Thymus (tissue), 14 donors: ENCODE data around the gene TRIM59. TPM values are rescaled to one million over a fixed set of nuclear protein-coding genes. Genes with fewer than 3 reads are reported as not detected.

Experiments used
- DNase-seq, 9 donors: peaks; one replicate each; pipeline ENCODE4 v3.0.0-alpha.2; 2013; ENCODE audit warnings: low spot score in 9 of 9, low read depth in 6 of 9, missing footprints in 1 of 9
- H3K27ac ChIP-seq, 2 donors: one replicate each; pipeline ENCODE4 v1.5.1; 2013; ENCODE audit warnings: control low read depth in 1 of 2, low read depth in 1 of 2, low read length in 1 of 2, mild to moderate bottlenecking in 1 of 2, moderate library complexity in 1 of 2
- H3K27me3 ChIP-seq, 2 donors: one replicate each; pipeline ENCODE4 v1.5.1; 2013; ENCODE audit warnings: low read length in 1 of 2; ENCODE audit not compliant: control insufficient read depth in 2 of 2, insufficient read depth in 1 of 2
- H3K36me3 ChIP-seq, 2 donors: one replicate each; pipeline ENCODE4 v1.5.1; 2013; ENCODE audit warnings: low read length in 1 of 2, mild to moderate bottlenecking in 1 of 2, moderate library complexity in 1 of 2; ENCODE audit not compliant: control insufficient read depth in 2 of 2, insufficient read depth in 2 of 2
- H3K4me1 ChIP-seq, 2 donors: one replicate each; pipeline ENCODE4 v1.5.1; 2013; ENCODE audit warnings: low read length in 2 of 2; ENCODE audit not compliant: control insufficient read depth in 2 of 2, insufficient read depth in 2 of 2
- H3K4me3 ChIP-seq, 2 donors: one replicate each; pipeline ENCODE4 v1.5.1; 2013; ENCODE audit warnings: low read length in 2 of 2, control low read depth in 1 of 2, mild to moderate bottlenecking in 1 of 2
- H3K9me3 ChIP-seq, 2 donors: one replicate each; pipeline ENCODE4 v1.5.1; 2013; ENCODE audit warnings: low read length in 1 of 2, mild to moderate bottlenecking in 1 of 2; ENCODE audit not compliant: control insufficient read depth in 2 of 2, insufficient read depth in 1 of 2
- WGBS: extraction: QIAGEN DNeasy Blood & Tissue Kit; methylation state at CpG from one replicate; pipeline ENCODE4 v1.1.7; 2013; 5-methylcytosine and 5-hydroxymethylcytosine counted together
- long read RNA-seq, 10 donors: transcript quantifications; one replicate each; lab custom pipeline, GENCODE V29; 2026
- polyA plus RNA-seq: library from polyadenylated mRNA; stranded (reverse); fragments of 200-250 nt; gene quantifications from one replicate; pipeline ENCODE4 v1.2.3, GENCODE V29; 2013
- total RNA-seq: library from RNA; stranded (reverse); fragments of 120-200 nt; gene quantifications from one replicate; pipeline ENCODE4 v1.2.4, GENCODE V29; 2013
- donor health status: healthy.

The TRIM59 gene, protein sequence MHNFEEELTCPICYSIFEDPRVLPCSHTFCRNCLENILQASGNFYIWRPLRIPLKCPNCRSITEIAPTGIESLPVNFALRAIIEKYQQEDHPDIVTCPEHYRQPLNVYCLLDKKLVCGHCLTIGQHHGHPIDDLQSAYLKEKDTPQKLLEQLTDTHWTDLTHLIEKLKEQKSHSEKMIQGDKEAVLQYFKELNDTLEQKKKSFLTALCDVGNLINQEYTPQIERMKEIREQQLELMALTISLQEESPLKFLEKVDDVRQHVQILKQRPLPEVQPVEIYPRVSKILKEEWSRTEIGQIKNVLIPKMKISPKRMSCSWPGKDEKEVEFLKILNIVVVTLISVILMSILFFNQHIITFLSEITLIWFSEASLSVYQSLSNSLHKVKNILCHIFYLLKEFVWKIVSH
- total RNA-seq (23.0 TPM), polyA plus RNA-seq (8.7 TPM)
- long read RNA-seq, donor 1, partial matches to known transcripts, result 0 of 1 reads
- long read RNA-seq, donor 1, other reads (novel, unspliced or antisense), result 0 of 1 reads
- long read RNA-seq, donor 2, result 0 reads
- long read RNA-seq, donor 3, transcript TRIM59-201 (3 exons, 3,867 nt), result major isoform, 7 of 9 reads
- long read RNA-seq, donor 3, partial matches to known transcripts, result 0 of 9 reads
- long read RNA-seq, donor 3, other reads (novel, unspliced or antisense), result 0 of 9 reads
- long read RNA-seq, donor 4, transcript TRIM59-201 (3 exons, 3,867 nt), result major isoform, 5 of 5 reads
- long read RNA-seq, donor 4, partial matches to known transcripts, result 0 of 5 reads
- long read RNA-seq, donor 4, other reads (novel, unspliced or antisense), result 0 of 5 reads
- long read RNA-seq, donor 5, transcript TRIM59-201 (3 exons, 3,867 nt), result major isoform, 8 of 21 reads
- long read RNA-seq, donor 5, partial matches to known transcripts, result 0 of 21 reads
- long read RNA-seq, donor 5, other reads (novel, unspliced or antisense), result 5 of 21 reads
- long read RNA-seq, donor 6, partial matches to known transcripts, result 0 of 10 reads
- long read RNA-seq, donor 6, other reads (novel, unspliced or antisense), result 5 of 10 reads
- long read RNA-seq, donor 7, partial matches to known transcripts, result 0 of 11 reads
- long read RNA-seq, donor 7, other reads (novel, unspliced or antisense), result 6 of 11 reads
- long read RNA-seq, donor 8, partial matches to known transcripts, result 0 of 4 reads
- long read RNA-seq, donor 8, other reads (novel, unspliced or antisense), result 0 of 4 reads
- long read RNA-seq, donor 9, transcript TRIM59-201 (3 exons, 3,867 nt), result major isoform, 5 of 8 reads
- long read RNA-seq, donor 9, partial matches to known transcripts, result 0 of 8 reads
- long read RNA-seq, donor 9, other reads (novel, unspliced or antisense), result 0 of 8 reads
- long read RNA-seq, donor 10, partial matches to known transcripts, result 0 of 8 reads
- long read RNA-seq, donor 10, other reads (novel, unspliced or antisense), result 5 of 8 reads

DNA sequence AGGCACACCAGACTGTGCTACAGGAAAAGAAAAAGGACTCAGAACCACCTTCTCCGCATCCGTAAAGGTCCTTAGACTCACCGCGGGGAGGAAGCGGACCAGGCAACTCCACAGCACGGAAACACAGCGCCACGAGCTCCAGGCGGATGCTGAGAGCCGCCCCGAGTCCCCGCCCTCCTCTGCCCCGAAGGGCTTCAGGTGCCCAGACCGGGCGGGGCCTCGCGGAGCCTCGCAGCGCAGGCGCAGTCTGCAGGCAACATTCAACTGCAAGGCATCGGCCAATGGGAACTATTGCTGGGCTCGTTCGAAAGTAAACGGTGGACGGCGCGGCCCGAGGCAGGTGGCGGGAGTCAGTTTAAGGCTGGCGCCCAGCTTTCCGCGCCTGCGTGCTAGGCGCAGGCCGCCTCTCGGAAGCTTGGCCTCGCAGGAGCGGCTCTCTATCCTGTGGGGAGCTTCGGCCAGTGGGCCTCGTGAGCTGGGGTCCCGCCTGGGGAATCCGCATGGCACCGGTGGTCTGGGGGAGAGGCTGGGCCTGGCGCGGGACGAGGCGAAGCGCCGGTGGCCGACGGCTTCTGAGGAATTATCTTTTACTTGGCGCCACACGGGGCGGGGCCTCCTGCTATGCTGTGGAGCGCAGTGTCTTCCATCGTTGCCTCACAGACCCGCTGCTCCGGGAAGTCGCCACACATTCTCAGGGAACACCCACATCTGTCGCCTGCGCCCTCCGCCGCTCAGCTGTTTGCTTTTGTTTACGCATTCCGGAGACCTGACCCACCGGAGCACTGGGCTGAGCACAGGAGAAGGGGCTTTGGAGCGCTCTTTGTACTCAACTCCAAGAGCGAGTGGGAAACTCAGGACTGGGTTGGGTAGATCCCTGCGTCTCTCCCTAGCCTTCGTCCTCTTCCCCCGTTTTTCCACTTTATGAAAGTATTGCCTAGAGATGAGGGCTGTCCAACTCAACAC is at the start of gene TRIM59:
Gene TRIM59 (minus strand): TSS at position 151 of the 963 bp plus-strand sequence. CDS start 10,603 bp downstream, outside the sequence.
- 21% methylated on average over 71 of the region's 71 CpGs for WGBS
- Histone ChIP-seq H3K4me1 (peaks cover 8 to 16% of the 10 kb centered on the region in 2 donors), H3K9me3 (peaks cover 0 to 6% of the 10 kb centered on the region in 2 donors), H3K27ac (peak within 1 kb of the TSS; percentile 95 to 96), H3K27me3 (no peaks in the 10 kb centered on the region), H3K4me3 (peak within 1 kb of the TSS; percentile 82 to 83), H3K36me3 (peaks cover 10 to 13% of the 10 kb centered on the region in 2 donors)
- peak; percentile 93 to 98 (median 95) for DNase-seq

DNA sequence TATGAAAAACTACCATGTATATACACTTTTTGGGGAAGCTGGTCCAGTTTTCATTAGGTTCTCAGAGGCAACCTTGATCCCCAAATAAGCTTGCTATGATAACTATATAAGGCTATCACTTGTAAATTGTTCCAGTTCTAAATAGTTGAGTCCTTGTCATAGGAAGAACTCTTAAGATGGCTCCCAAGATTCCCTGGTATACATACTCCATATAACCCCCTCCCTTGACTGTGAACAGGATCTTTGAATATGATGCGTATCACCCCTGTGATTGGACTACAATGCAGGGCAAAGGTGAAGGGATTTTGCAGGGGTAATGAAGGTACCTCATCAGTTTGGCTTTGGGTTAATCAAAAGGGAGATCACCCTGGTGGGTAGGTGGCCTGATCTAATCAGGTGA is 48.6 kb upstream of the TRIM59 start:
- Histone ChIP-seq H3K36me3 (peaks cover 11 to 27% of the 10 kb centered on the region in 2 donors), H3K27ac (no peak overlapping the region), H3K4me3 (no peak overlapping the region), H3K4me1 (no peaks in the 10 kb centered on the region), H3K9me3 (no peaks in the 10 kb centered on the region), H3K27me3 (no peaks in the 10 kb centered on the region)
- no peak for DNase-seq
- 97% methylated on average over 1 of the region's 1 CpG for WGBS

DNA sequence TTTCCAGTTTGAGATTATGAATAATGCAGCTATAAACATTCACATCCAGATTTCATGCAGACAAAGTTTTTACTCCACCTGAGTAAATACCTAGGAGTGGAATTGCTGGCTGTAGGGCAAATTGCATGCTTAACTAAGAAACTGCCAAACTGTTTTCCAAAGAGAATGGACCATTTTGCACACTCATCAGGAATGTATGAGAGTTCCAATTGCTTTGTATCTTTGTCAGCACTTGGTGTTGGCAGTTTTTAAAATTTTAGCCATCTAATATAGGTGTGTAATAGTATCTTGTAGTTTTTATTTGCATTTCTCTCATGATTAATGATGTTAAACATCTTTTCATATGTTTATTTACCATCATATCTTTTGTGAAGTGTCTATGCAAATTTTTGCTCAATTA is 40.6 kb upstream of the TRIM59 start:
- Histone ChIP-seq H3K36me3 (no peaks in the 10 kb centered on the region), H3K4me3 (no peak overlapping the region), H3K27ac (no peak overlapping the region), H3K9me3 (no peaks in the 10 kb centered on the region), H3K27me3 (no peaks in the 10 kb centered on the region), H3K4me1 (no peaks in the 10 kb centered on the region)
- no peak for DNase-seq

DNA sequence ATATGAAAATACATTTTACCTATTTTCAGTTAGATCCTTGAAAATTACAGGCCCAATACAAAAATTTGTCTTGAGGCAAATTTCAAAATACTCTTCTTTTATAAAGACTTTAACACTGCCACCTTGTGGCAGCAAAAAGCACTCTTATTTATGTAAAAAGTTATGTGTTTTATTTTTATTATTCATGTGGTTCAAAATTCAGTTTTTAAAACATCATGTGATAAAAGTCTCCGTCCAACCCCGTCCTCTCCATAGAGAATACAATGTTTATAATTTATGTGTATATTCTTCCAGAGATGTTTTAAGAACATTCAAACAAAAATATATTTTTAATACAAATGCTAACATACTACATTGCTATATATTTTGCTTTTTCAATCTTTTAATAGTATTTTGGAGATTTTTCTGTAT is 36.9 kb upstream of the TRIM59 start:
- Histone ChIP-seq H3K36me3 (no peaks in the 10 kb centered on the region), H3K4me1 (no peaks in the 10 kb centered on the region), H3K9me3 (no peaks in the 10 kb centered on the region), H3K27me3 (no peaks in the 10 kb centered on the region), H3K27ac (no peak overlapping the region), H3K4me3 (no peak overlapping the region)
- 9% methylated on average over 2 of the region's 2 CpGs for WGBS
- peak in 8 of 9 donors; percentile 14 to 65 (median 35) for DNase-seq

DNA sequence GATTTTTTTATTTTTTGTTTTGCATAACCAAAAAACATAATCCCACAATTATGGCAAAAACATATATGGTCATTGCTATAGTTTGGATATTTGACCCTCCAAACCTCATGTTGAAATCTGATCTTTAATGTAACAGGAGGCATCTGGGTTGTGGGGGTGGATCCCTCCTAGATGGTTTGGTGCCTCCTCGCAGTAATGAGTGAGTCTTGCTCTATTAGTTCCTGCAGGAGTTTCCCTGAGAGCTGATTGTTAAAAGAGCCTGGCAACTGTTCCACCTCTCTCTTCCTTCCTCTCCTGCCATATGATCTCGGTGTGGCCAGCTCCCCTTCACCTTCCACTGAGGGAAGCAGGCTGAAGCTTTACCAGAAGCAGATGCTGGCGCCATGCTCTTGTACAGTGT is 33.2 kb upstream of the TRIM59 start:
- H3K9me3 ChIP-seq, result no peaks in the 10 kb centered on the region
- no peak for DNase-seq
- no peak overlapping the region for H3K27ac ChIP-seq
- no peaks in the 10 kb centered on the region for H3K36me3 ChIP-seq
- H3K4me3 ChIP-seq, result no peak overlapping the region
- no peaks in the 10 kb centered on the region for H3K4me1 ChIP-seq
- WGBS, result 92% methylated on average over 3 of the region's 3 CpGs
- H3K27me3 ChIP-seq, result no peaks in the 10 kb centered on the region

DNA sequence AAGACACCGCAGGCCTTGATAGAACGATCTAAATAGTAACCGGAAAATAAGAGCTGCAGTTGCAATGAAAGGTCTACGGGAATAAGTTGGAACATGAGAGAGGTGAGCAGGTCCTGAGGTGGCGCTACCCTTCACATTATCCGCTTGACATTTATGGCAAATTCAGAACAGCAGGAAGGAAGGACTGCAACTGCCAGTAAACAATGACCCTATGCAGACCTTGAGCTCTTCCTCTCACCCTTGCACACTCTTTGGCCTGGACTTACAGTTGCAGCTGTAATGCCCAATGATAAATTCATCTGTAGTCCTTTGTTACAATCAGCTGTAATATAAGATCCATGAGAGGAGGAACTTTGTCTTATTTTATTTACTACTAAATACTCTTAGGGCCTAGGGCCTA is 32.3 kb upstream of the TRIM59 start:
- Histone ChIP-seq H3K36me3 (no peaks in the 10 kb centered on the region), H3K27me3 (no peaks in the 10 kb centered on the region), H3K4me3 (no peak overlapping the region), H3K9me3 (no peaks in the 10 kb centered on the region), H3K27ac (no peak overlapping the region), H3K4me1 (no peaks in the 10 kb centered on the region)
- WGBS, result 97% methylated on average over 6 of the region's 6 CpGs
- no peak for DNase-seq

DNA sequence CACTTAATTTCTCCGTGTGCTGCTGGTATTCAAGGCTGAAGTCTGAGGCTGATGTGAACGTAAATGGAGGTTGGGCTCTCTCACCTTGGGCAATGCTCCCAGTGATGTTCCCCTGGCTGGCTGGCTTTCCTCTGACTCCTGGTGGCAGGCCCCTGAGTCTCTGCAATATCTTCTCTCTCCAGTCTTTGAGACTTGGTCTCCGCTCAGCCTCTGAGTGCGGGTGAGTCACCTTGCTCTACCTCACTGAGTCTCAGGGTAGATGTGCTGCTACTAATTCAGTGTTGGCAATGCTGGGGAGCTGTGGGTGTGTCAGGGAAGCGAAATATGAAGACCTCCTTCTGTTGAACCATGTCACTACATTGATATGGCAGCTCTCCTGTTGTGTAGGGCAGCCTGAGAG is 31.3 kb upstream of the TRIM59 start:
- H3K9me3 ChIP-seq, result no peaks in the 10 kb centered on the region

DNA sequence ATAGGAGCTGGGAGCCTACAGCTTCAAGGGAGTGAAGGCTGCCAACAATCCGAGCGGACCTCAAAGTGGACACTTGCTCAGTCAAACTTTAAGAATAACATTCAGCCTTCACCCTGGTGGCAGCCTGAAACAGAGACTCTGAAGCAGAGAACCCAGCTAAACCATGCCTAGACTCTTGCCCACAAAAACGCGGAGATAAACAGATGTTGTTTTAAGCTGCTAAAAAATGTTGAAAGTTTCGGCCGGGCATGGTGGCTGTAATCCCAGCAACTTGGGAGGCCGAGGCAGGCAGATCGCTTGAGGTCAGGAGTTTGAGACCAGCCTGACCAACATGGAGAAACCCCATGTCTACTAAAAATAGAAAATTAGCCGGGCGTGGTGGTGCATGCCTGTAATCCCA is 29.8 kb upstream of the TRIM59 start:
- WGBS, result 95% methylated on average over 10 of the region's 10 CpGs
- H3K4me1 ChIP-seq, result no peaks in the 10 kb centered on the region

More for the DNA sequence above, 31.3 kb upstream of the TRIM59 start:
- WGBS, result 95% methylated on average over 5 of the region's 5 CpGs
- no peaks in the 10 kb centered on the region for H3K36me3 ChIP-seq
- H3K27ac ChIP-seq, result no peak overlapping the region
- DNase-seq, result no peak
- H3K4me3 ChIP-seq, result no peak overlapping the region
- no peaks in the 10 kb centered on the region for H3K27me3 ChIP-seq
- no peaks in the 10 kb centered on the region for H3K4me1 ChIP-seq

More for the DNA sequence above, 29.8 kb upstream of the TRIM59 start:
- no peaks in the 10 kb centered on the region for H3K9me3 ChIP-seq
- no peak overlapping the region for H3K4me3 ChIP-seq
- no peaks in the 10 kb centered on the region for H3K36me3 ChIP-seq
- no peaks in the 10 kb centered on the region for H3K27me3 ChIP-seq
- no peak overlapping the region for H3K27ac ChIP-seq
- DNase-seq, result no peak
